Measurements from ENCODE around the gene TLR8.
"Not testable (repeated sequence)": the region's sequence is repeated elsewhere in the genome, so short reads cannot be mapped to it uniquely, and the experiment has no call there.

TLR8 gene

DNA sequence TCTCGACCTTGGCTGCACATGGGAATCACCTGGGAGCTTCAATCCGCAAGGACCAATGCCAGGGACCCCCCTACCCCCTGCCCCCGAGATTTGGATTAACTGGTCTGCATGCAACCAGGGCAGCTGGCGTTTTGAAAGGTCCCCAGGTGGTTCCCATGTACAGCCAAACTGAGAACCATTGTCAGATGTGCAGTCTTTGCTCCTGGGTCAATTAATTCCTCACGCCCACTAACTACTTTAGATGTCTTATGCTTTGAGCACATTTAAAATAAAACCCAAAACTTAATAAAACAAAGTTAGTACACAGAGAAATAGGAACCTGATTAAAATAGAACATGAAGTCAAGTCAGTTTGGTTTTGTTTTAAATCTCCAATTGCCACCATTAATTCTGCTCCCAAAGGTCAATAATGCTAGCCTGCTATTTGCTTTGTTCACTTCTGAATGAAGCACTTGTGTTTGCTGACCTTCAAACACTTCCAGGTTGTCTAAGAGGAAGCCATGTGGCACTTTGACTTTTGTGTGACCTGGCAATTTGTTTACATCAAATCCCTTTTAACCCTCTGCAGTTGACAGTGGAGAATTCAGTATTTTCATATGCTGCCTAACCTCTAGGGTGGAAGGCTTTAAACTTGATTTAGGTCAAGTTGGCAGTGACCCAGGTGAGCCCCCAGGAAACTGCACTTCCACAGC is 41.3 kb downstream of the TLR8 start:
- DNase-seq, result no peak

DNA sequence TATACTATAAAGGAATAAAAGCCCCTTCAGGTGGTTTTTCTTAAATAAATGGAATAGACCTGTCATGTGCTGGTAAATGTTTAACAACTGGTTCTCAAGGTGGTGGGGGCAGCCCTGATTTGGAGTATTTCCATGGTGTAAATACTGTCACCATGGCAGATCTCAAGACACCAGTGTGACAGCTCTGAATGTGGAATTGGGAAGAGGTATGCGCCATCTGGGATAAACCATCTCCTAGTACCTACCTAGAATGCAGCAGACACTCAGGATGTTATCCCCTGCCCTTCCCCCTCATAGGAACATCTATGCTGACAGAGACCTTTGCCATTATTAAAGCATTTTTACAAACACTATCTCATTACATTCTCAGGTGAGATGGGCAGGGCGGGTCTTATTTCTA is 42.1 kb downstream of the TLR8 start:
- no peak for DNase-seq

DNA sequence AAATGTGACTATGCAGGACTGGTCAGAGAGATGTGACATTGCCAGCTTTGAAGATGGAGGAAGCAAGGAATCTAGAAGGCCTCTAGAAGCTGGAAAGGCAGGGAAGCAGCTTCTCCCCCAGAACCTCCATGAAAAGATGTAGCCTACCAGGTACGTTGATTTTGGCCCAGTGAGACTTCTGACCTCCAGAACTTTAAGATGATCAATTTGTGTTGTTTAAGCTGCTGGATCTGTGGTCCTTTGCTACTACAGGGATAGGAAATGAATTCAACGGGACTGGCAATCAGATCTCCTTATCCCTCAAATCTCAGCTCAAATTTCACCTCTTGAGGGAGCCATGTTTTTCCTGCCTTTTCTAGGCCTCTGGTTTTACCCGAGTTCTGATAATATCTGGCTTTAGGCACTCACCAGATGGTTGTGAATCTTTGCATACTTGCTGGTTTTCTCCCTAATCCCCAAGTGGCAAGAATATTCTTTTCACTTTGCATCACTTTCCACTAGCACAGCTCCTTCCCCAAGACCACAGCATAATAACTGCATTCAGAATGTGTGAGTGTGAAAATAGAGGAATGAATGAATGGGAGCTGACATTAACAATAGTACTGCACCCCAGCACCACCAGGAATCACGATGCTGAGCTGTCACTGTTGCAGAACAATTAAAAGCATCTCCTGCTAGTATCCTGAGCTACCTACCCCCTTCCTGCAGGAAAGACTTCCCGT is 42.9 kb downstream of the TLR8 start:
- no peak for DNase-seq

DNA sequence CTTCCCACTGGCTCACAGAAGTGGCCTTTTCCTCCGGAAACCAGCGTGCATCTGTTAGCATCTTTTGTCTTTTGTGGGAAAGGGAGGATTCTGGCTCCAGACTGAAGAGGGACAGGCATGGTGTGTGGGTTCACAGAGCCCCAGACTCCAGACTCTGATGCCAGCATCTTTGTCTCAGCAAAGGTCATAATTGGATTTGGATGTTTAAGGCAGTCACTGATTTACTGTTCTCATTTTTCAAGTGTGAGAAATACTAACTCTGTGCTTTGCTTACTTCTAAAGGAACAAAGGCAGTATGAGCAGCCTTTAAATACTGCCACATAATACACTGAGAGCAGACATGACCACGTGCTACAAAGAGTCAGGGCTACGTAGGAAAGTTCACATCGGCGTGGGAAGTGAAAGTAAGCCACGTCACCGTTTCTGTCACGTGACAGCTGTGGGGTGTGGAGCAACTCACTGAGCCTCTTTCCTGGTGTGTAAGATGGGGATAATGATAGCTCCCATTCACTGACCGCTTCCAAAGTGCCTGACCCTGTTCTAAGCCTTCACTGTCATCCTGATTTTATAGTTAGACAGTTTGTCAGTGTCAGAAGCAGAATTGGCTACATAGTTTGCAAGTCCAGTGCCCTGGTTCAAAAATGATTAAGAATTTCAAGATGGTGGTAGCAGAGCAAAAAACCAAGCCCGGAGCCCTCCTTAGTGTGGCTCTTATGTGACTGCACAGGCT is 43.7 kb downstream of the TLR8 start:
- DNase-seq, result peak; percentile 57

DNA sequence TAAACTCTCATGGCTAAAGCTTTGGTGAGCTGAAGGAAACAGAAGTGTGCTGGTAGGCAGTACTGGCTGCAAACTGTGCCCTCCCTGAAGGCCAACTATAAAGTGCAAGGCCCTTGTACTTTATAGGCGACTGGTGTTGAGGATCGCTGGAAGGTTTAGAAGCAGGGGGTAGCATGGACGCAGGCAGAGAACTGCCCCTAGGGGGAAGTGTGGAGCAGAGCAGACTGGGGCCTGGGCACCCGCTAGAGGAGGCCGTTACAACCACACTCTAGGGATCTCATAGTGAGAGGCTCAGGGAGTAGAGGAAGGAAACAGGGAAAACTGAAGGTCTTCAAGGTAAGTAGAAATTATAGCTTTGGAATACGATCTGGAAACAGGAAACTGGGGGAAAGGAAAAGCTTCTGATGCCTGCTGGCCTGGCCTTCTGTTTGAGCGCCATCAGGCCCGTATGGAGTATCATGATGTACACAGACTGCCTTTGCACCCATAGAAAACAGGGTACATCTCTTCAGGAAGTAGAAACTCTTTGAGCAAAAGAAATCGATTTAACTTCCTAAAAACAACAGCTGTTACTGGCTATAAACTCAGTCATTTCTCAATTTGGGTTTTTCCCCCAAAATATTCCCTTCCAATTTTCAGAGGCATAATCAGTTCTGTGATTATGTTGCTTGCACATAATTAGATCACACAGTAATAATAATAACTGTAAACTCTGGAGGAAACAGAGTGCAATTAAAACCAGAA is 44.6 kb downstream of the TLR8 start:
- DNase-seq, result peak; percentile 41

DNA sequence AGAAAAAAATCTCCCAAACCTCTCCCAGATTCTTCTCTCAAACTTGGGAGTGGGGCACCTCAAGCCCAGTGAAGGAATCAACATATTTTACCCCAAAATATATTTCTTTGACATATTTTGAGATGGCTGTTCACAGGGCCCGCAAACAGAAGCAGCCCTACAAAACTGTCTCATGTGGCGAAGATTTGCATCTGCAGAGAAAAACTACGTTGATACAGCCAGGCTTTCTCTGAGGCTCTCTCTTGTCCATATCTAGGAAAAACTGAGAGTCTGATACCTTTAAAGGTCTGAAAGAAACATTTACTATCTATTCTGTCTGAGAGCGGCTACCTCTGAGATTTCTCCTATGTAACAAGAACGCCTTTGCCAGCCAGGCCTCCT is 45.2 kb downstream of the TLR8 start:
- no peak for DNase-seq

DNA sequence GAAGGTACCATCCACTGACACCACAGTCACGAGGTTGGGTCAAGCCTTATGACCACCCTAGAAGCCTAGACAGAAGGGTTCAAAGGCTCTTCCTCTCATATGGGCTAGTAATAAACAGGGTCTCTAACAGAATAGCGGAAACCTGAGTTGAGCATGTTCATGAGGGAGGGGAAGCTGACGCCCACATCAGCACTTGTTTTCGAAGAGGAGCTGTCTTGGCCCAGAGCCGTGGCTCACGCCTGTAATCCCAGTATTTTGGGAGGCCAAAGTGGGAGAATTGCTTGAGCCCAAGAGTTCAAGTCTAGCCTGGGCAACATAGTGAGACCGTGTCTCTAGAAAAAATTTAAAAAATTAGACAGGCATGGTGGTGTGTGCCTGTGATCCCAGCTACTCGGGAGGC is 47.0 kb downstream of the TLR8 start:
- no peak for DNase-seq

DNA sequence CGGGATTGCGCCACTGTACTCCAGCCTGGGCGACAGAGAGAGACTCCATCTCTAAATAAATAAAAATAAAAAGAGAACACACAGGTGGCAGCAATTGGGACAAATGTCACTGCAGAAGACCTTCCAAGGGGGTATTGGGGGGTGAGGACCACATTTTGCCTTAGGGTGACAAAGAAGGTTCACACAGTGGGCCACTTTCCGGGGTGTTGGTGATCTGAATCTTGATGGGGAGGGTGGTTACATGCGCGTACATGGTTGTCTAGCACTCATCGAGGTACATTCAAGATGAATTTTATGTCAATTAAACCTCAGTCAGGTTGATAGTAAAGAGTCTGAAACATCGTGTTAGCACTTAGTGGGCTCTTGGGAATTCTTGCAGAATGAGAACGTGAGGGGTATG is 48.0 kb downstream of the TLR8 start:
- DNase-seq, result no peak

DNA sequence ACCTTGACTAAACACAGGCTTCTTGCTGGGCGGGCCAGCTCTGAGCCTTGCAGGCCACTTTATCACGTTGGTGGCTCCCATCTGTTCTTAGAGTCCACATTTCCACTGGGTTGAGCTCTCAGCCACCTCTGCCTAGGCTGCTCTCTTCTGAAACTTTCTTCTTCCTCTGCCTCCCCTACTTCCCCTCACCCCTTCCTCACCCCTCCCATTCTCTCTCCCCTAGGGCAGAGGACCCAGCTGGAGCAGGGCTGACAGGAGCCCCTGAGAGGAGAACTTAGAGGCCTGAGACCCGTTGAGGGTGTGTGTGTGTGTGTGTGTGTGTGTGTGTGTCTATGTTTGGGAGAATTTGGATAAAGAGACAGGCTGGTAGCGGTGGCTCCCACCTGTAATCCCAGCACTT is 48.6 kb downstream of the TLR8 start:
- DNase-seq, result no peak

DNA sequence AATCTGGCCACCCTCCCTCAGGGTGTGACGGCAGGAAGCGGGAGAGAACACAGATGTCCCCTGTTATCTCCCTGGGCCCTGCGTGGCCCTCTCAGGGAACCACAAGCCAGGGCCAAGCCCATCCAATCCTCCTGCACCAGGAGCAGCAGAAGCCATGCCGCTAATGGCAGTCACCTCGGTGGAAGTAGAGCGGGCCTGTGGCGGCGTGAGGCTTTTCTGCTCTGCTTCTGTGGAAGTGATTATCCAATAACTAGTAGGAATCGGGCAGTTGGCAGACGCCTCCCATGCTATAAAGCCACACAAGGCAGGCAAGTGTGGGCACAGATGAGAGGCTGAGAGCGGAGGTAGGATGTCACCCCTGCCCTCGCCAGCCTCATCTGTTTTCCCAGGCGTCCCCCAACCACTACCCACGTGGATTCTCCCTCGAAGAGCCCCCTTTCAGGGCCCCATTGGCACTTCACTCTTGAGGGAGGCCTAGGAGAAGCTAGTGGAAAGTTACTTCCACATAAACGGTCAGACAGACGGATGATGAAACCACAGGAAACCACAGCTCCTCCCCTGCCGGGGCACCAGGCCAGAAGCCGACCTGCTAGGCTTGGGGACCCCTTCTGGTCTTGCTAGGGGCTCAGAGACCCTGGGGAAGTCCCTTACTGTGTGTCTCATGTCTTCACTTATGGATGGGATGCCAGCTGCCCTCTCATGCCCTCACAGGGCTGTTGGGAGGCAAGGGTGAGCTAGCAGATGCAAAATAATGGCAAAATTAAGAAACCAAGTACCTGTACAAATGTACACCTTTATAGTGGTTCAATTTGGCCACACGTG is 49.7 kb downstream of the TLR8 start:
- no peak for DNase-seq

DNA sequence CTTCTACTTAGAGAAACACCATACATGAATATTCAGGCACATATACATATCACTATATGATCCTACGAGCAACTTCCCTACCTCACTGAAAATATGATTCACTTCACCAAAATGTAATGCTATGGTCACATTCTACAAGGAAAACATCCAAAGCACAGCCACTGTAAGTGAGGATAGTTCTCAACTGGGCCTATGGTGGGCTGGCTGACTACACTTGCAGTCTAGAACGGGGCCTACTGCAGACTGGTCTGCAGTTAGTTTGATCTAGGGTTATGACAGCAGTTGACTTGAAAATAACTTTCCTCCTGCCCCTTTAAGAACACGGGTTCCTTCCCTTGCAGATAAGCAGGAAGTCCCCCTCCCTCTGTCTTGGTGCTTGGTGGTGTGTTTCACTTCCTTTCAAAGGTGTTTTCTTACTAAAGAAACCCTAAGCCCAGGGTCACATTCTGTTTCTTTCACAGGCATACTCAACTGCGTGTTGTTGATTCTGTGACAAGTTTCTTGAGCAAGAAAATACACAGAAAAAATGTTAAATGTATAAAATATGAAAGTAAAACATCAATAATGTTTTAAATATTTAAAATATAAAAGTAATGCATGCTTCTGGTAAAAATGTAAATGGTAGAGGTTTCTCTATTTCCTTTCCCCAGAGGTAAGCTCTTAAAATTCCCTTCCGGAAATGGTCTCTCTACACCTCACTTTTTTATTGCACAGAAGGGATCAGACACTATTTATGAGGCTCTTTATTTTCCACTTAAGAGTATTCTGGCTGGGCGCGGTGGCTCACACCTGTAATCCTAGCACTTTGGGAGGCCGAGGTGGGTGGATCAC is 50.5 kb downstream of the TLR8 start:
- no peak for DNase-seq

DNA sequence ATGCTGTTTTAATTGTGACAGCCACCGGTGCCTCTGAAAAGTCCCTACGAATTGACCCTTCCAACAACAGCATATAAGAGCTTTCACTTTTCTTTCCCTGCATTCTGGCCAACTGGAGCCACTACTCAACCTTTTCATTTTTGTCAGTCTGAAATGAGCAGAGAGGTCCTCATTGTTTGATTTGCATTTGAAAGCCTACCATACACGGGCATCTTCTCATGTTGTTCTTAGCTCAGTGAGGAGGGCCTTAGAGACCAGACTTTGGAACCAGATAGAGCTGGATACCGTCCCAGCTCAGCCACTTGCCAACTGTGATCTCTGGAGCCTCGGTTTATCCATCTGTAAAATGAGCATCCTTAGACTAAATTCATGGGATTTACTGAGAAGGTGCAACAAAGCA is 51.6 kb downstream of the TLR8 start:
- DNase-seq, result no peak

DNA sequence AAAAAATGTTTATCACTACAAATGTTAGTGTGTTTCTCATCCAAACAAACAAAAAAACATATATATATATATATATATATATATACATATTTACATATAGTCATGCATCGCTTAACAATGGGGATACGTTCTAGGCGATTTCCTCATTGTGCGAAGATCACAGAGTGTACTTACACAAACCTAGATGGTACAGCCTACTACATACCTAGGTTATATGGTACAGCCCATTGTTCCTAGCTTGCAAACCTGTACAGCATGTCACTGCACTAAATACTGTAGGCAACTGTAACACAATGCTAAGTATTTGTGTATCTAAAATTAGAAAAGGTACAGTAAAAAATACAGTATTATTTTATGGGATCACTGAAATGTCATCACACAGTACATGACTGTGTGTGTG is 52.0 kb downstream of the TLR8 start:
- no peak for DNase-seq

DNA sequence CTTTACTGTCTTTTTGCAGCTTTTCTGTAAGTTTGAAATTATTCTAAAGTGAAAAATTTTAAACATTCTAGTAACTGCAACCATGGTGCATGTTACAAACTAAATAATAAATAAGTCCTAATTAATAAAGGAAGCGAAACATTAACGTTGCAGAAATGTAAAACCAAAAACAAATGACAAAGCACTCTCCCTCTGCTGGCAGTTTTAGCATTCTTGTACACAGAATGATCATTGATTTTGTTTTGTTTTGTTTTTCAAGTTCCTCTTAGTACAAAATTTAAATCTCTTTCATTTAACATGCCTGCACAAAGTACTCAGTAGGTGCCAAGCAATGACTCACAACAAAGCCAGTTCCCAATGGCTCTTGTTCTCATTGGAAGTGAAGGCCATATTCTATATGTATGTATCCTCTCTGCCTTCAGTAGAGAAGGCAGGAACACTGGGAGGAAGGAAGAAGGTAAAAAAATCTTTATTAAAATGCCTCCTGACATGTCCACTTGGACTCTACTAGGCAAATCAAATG is 54.8 kb downstream of the TLR8 start:
- no peak for DNase-seq

DNA sequence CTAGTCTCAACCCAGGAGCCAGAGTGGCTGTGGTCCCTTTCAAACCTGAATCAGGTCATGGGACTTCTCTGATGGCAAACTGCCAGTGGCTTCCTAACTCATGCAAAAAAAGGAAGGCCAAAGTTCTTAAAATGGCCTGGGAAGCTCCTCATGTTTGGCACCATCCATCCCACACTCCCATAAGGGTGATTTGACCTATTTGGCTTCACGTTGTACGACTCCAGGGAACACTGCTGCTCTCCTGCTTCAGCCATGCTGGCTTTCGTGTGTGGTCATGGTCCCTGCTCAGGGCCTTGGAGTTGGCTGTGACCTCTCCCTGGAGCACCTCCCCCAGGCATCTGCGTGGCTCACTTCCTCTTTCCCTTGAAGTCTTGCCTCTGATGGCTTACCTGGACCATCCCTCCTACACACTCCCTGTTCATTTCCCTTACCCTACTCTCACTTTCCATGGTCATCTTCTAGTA is 55.7 kb downstream of the TLR8 start:
- no peak for DNase-seq

DNA sequence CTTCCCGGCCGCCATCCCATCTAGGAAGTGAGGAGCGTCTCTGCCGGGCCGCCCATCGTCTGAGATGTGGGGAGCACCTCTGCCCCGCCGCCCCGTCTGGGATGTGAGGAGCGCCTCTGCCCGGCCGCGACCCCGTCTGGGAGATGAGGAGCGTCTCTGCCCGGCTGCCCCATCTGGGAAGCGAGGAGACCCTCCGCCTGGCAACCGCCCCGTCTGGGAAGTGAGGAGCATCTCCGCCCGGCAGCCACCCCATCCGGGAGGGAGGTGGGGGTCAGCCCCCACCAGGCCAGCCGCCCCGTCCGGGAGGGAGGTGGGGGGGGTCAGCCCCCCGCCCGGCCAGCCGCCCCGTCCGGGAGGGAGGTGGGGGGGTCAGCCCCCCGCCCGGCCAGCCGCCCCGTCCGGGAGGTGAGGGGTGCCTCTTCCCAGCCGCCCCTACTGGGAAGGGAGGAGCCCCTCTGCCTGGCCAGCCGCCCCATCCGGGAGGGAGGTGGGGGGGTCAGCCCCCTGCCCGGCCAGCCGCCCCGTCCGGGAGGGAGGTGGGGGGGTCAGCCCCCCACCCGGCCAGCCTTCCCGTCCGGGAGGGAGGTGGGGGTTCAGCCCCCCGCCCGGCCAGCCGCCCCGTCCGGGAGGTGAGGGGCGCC is 56.9 kb downstream of the TLR8 start:
- not testable (repeated sequence) for DNase-seq

DNA sequence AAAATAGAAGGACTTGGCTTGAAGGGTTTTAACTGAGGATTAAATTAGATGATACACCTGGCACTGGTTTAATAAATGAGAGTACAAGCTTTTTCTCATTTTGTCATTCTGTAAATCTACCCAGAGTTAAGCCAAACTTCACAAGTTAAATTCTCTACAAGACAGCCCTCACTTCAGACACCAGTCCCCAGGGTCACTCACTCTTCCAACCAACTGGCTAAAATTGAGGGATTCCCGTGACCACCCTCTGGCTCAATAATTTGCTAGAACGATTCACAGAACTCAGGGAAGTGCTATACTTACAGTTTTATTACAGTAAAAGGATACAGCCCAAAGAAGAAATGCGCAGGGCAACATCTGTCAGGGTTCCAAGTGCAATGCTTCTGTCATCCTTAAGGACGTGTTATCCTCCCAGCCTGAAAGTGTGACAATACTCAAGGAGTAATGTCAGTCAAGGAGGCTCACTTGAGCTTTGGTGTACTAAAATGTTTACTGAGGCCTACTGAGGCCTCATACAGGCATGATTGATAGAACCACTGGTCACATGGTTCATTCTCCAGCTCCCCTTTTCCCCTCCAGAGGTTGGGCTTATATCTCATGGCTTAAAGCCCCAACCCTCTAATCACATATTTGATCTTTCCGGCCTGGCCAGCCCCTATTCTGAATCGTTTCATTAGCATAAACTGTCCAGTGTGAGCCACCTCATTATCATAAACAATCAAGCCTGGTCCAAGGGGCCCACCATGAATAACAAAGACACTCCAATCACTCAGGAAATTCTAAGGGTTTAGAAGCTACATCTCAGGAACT is 58.9 kb downstream of the TLR8 start:
- DNase-seq, result no peak

DNA sequence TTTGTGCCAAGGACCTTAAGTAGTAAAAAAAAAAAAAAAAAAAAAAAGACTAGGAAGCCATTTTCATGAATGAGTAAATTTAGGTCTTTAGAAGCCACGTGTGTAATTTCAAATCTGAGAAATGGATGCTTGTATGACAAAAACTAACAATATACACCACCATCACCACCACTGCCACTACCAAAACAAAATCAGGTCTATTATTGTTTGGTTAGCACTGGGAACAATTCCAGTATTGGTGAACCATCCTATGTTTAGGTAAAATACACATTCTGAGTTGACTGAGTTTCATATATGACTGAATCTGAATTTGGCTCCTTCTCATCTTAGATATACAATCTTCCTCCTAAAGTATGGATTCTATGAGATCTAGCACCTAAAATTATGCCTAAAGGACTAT is 59.7 kb downstream of the TLR8 start:
- DNase-seq, result no peak

DNA sequence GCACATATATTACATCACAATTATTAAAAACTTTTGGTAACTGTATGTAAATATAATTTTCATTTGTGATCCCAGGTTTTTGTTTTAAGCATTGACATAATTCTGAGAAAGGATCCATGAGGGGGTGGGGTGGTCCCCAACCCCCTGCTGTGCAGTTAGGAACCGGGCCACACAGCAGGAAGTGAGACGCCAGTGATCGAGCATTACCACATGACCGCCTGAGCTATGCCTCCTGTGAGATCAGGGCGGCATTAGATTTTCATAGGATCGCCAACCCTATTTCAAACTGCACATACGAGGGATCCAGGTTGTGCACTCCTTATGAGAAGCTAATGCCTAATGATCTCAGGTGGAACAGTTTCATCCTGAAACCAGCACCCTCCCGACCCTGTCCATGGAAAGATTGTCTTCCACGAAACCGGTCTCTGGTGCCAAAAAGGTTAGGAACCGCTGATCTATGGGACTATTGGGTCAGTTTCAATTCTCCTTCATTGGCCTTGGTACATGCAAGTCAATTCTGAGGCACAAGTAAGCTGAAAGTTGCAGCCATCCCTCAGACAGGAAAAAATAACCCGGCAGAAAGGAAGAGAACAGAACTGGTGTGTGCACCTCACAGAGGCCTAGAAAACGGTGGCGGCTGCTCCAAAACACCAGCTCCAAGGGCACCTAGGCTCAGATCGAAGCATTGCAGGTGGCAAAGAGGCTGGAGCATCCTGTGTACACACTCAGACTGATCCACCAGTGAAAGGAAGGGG is 61.5 kb downstream of the TLR8 start:
- DNase-seq, result no peak

Data from GOT3 (cell line).